Measurements from ENCODE around the gene CCDC178.

Gene CCDC178

GRCh38 chr18:33114749-33115148 lies 325.8 kb downstream of the CCDC178 start:
- no peak for DNase-seq

GRCh38 chr18:33113416-33113815 lies 327.1 kb downstream of the CCDC178 start:
- DNase-seq, result no peak

- DNase-seq, result no peak
Measured at GRCh38 chr18:33107511-33107910, 333.0 kb downstream of the CCDC178 start.

GRCh38 chr18:33101316-33101715 lies 339.2 kb downstream of the CCDC178 start:
- DNase-seq, result no peak

- DNase-seq, result no peak
Measured at GRCh38 chr18:33099626-33100025, 340.9 kb downstream of the CCDC178 start.

GRCh38 chr18:33097126-33097525 lies 343.4 kb downstream of the CCDC178 start:
- DNase-seq, result no peak

GRCh38 chr18:33090461-33090860 lies 350.1 kb downstream of the CCDC178 start:
- DNase-seq, result no peak

- DNase-seq, result no peak
Measured at GRCh38 chr18:33076601-33077000, 363.9 kb downstream of the CCDC178 start.

GRCh38 chr18:33074125-33074524 lies 366.4 kb downstream of the CCDC178 start:
- no peak for DNase-seq

- no peak for DNase-seq
Measured at GRCh38 chr18:33062834-33063364, 377.6 kb downstream of the CCDC178 start.

- no peak for DNase-seq
Measured at GRCh38 chr18:33052886-33053285, 387.6 kb downstream of the CCDC178 start.

GRCh38 chr18:33051407-33051806 lies 389.1 kb downstream of the CCDC178 start:
- DNase-seq, result no peak

GRCh38 chr18:33040213-33040612 lies 400.3 kb downstream of the CCDC178 start:
- no peak for DNase-seq

- DNase-seq, result no peak
Measured at GRCh38 chr18:33034945-33035344, 405.6 kb downstream of the CCDC178 start.

- no peak for DNase-seq
Measured at GRCh38 chr18:33034212-33034611, 406.3 kb downstream of the CCDC178 start.

GRCh38 chr18:33022370-33022769 lies 418.2 kb downstream of the CCDC178 start:
- no peak for DNase-seq

- DNase-seq, result no peak
Measured at GRCh38 chr18:33020877-33021276, 419.6 kb downstream of the CCDC178 start.

- no peak for DNase-seq
Measured at GRCh38 chr18:33014060-33014796, 426.3 kb downstream of the CCDC178 start.

- DNase-seq, result no peak
Measured at GRCh38 chr18:33010149-33010548, 430.4 kb downstream of the CCDC178 start.

- DNase-seq, result no peak
Measured at GRCh38 chr18:32998921-32999320, 441.6 kb downstream of the CCDC178 start.

- DNase-seq, result no peak
Measured at GRCh38 chr18:32998285-32998684, 442.2 kb downstream of the CCDC178 start.

GRCh38 chr18:32983721-32984120 lies 456.8 kb downstream of the CCDC178 start:
- no peak for DNase-seq

GRCh38 chr18:32980896-32981295 lies 459.6 kb downstream of the CCDC178 start:
- no peak for DNase-seq

GRCh38 chr18:32975501-32975900 lies 465.0 kb downstream of the CCDC178 start:
- DNase-seq, result no peak

- no peak for DNase-seq
Measured at GRCh38 chr18:32975163-32975436, 465.4 kb downstream of the CCDC178 start.

All from DMS 273 treated with DMSO at 0.1 percent for 48 hours (cell line).